Erythroblast (primary cell): Measurements from ENCODE around the gene TTC21B.

Experiments
- GATA1 ChIP-seq: IDR thresholded peaks from 2 replicates; pipeline ENCODE4 v1.6.1; 2011; ENCODE audit warnings: low read depth, mild to moderate bottlenecking, control low read depth, low read length, moderate library complexity
- POLR2A ChIP-seq: IDR thresholded peaks from 2 replicates; pipeline ENCODE4 v1.6.1; 2011; ENCODE audit warnings: mild to moderate bottlenecking, low read length

GRCh38 chr2:165958313-165958960 is 4.9 kb upstream of the TTC21B start:
- TF ChIP-seq POLR2A, result no peak
- no peak for TF ChIP-seq GATA1
